ENCODE data around the gene OR51B2.

OR51B2 gene

DNA sequence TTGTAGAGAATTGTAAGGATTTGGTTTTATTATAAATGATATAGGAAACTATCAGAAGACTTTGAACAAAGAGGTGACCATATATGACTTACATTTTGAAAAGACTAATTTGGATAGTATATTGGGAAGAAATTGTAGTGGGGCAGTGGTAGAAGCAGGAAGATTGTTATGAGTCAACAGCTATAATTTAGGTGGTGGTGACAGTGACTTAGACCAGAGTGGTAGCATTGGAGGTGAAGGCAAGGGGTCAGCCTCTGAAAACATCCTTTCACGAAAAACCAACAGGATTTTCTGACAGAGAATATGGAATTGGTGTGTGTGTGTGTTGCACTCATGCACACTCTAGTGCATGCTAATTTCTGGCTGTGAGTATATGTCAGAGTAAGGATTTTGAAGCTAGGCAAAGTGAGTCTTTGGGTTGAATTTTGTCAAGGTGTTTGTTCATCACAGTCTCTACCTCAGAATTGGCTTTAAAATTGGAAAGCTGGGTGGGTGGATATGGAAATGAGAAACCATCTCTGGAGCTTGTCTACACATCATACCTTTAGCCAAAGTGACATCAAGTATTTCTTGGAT is 46.2 kb downstream of the OR51B2 start:
- no peak for DNase-seq (ENCODE audit: low spot score)
- in situ Hi-C loops (cut with MboI; ENCODE audit: low sequenced_read_pairs, unreplicated experiment): no loop called here
- TF ChIP-seq, protein P1, sequence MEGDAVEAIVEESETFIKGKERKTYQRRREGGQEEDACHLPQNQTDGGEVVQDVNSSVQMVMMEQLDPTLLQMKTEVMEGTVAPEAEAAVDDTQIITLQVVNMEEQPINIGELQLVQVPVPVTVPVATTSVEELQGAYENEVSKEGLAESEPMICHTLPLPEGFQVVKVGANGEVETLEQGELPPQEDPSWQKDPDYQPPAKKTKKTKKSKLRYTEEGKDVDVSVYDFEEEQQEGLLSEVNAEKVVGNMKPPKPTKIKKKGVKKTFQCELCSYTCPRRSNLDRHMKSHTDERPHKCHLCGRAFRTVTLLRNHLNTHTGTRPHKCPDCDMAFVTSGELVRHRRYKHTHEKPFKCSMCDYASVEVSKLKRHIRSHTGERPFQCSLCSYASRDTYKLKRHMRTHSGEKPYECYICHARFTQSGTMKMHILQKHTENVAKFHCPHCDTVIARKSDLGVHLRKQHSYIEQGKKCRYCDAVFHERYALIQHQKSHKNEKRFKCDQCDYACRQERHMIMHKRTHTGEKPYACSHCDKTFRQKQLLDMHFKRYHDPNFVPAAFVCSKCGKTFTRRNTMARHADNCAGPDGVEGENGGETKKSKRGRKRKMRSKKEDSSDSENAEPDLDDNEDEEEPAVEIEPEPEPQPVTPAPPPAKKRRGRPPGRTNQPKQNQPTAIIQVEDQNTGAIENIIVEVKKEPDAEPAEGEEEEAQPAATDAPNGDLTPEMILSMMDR (IDR thresholded peaks at IDR 0.05; ENCODE audit: borderline replicate concordance, control extremely low read depth, extremely low read depth, insufficient read depth, missing control alignments): no peak

DNA sequence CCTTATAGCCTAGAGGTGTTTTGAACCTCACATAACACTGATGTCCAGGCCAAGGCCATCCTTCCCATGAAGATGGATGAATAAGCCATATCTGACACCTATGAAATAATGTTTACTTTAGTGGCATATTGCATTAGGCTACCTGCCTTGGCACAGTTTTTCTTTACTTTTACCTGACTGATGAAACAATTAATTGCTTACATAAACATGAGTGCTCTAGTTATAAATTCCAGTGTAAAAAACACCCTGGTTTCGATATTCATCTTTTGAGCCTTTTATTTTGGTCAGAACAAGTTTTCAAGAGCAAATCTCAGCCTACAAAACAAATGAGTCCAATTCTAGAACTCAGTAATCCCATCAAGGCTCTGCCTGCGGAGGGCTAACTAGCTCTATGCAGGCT is 47.4 kb downstream of the OR51B2 start:
- TF ChIP-seq, protein P1 (IDR thresholded peaks at IDR 0.05; ENCODE audit: borderline replicate concordance, control extremely low read depth, extremely low read depth, insufficient read depth, missing control alignments): no peak
- in situ Hi-C loops (cut with MboI; ENCODE audit: low sequenced_read_pairs, unreplicated experiment): no loop called here
- DNase-seq (ENCODE audit: low spot score): no peak

DNA sequence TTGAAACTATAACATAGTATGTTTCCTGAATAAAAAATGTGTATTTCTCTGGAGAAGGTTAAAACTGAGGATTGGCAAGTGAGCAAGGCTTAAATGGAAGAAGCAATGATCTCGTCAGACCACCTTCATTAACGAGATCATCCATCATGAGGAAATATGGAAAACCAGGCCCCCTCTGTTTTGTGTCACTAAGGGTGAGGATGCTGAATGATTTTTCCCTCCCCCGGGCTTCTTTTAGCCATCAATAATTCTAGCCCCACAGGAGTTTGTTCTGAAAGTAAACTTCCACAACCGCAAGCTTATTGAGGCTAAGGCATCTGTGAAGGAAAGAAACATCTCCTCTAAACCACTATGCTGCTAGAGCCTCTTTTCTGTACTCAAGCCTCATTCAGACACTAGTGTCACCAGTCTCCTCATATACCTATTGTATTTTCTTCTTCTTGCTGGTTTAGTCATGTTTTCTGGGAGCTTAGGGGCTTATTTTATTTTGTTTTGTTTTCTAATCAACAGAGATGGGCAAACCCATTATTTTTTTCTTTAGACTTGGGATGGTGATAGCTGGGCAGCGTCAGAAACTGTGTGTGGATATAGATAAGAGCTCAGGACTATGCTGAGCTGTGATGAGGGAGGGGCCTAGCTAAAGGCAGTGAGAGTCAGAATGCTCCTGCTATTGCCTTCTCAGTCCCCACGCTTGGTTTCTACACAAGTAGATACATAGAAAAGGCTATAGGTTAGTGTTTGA is 48.6 kb downstream of the OR51B2 start:
- TF ChIP-seq, protein P1 (IDR thresholded peaks at IDR 0.05; ENCODE audit: borderline replicate concordance, control extremely low read depth, extremely low read depth, insufficient read depth, missing control alignments): no peak
- in situ Hi-C loops (cut with MboI; ENCODE audit: low sequenced_read_pairs, unreplicated experiment): no loop called here
- DNase-seq (ENCODE audit: low spot score): no peak

DNA sequence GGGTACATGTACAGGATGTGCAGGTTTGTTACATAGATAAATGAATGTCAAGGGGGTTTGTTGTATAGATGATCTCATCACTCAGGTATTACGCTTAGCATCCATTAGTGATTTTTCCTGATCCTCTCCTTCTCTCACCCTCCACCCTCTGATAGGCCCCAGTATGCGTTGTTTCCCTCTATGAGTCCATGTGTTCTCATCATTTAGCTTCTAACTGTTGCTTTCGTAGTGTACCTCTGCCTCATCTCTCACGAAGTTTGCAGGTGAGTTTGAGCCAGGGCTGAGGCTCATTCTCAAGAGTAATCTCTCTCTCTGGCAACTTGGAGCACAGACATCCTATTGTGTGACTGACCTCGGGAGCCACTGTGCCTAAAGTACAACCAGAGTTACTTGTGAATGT is 49.7 kb downstream of the OR51B2 start:
- DNase-seq (ENCODE audit: low spot score): no peak
- in situ Hi-C loops (cut with MboI; ENCODE audit: low sequenced_read_pairs, unreplicated experiment): no loop called here
- TF ChIP-seq, protein P1 (IDR thresholded peaks at IDR 0.05; ENCODE audit: borderline replicate concordance, control extremely low read depth, extremely low read depth, insufficient read depth, missing control alignments): no peak
